T-helper 1 cell treated with Interleukin-12 subunit alpha and Interleukin-12 subunit beta and Interleukin-4 antibody, amounts not matched to agents 30 ng/mL and 1 ng/mL, for 36 hours (primary cell): ENCODE results near the gene ANTXR1. TPM values are rescaled to one million over a fixed set of nuclear protein-coding genes. Genes with fewer than 3 reads are reported as not detected.

Source experiments
- intact Hi-C: fragments of 100-400 bp; cut with micrococcal nuclease; formaldehyde crosslinking; loops from one replicate; pipeline ENCODE4 v1.15.1; 2024
- total RNA-seq: library from RNA; stranded (reverse); gene quantifications from 2 replicates; pipeline ENCODE4 v1.2.3, GENCODE V29; 2022

Gene ANTXR1
- total RNA-seq, 1 donor from 2014 or later, result 0.15 TPM

DNA sequence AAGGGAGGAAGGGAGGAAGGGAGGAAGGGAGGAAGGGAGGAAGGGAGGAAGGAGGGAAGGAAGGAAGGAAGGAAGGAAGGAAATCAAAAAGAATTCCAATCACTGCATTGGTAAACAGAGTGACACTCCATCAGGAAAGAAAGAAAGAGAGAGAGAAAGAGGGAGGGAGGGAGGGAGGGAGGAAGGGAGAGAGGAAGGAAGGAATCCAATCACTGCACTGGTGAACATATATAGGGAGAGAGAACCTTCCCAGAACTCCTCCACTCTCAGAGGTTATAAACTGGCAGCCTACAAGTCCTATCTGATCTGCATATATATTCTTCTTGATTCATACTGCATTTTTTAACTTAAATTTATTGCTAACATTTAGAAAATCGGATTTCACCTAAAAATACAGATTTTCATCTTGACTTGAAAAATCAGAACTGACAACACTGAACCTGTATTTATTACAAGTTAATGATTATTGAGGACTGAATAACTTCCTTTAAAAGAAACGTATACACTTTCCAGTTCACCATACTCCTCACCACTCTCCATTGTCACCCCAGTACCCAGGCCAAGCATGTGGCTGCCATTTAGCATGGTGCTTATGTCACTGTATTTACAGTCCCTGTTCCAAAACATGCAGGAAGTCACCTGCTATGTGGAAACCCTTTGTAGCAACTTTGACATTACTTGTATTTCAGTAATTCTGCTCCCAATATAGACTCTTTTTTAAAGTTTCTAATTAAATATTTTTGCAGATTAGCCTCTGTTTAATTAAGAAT is 83.5 kb downstream of the ANTXR1 start:
- intact Hi-C loops, result no loop called here

- intact Hi-C loops, result no loop called here
These were observed 84.2 kb downstream of the ANTXR1 start for GRCh38 chr2:69097148-69097610.

DNA sequence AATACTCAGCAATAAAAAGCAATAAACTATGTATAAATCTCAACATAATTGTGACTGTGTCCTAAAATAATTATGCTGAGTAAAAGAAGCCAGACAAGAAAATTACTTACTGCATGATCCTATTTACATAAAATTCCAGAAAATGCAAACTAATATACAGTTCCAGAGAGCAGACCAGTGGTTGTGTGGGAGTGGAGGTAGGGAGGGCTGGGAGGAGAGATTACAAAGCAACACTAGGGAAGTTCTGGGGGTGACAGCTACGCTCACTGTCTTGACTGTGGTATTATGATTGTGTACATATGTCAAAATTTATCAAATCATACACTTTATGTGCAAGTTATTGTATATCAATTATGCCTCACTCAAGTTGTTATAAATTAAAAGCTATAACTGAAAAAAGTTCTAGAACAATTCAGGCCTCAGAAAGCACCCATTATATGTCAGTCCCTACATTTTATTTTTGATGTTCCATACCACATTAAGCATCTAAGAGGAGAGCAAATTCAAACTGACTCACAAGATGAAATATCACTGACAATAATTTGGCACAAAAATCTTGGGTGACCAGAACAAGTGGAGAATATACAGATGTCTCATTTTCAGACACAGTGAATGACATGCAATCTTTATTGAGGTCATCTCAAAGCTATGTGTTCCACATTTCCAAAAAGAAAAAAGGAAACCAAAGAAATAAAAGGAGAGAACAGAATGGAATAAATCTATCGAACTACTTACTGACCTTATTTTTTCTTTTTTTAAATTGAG is 85.1 kb downstream of the ANTXR1 start:
- intact Hi-C loops, result no loop called here

DNA sequence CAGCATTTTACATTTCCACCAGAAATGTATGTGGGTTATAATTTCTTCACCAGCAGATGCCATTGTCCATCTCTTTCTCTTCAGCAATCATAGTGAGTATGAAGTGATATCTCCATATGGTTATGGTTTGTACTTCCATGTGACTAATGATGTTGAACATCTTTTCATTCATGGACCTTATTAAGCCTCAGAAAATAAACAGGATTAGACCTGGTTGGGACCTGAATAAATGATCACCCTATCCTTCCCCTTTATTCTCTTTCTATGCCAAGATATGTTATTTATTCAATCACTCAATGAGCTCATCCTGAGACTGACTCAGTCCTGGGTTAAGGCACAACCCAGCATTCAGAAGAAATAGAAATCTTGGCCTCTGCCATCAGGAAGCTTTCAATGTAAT is 86.6 kb downstream of the ANTXR1 start:
- intact Hi-C loops, result no loop called here

GRCh38 chr2:69100220-69100723 is 87.3 kb downstream of the ANTXR1 start:
- intact Hi-C loops, result no loop called here

- intact Hi-C loops, result no loop called here
These were observed 89.1 kb downstream of the ANTXR1 start for GRCh38 chr2:69102041-69102593.

DNA sequence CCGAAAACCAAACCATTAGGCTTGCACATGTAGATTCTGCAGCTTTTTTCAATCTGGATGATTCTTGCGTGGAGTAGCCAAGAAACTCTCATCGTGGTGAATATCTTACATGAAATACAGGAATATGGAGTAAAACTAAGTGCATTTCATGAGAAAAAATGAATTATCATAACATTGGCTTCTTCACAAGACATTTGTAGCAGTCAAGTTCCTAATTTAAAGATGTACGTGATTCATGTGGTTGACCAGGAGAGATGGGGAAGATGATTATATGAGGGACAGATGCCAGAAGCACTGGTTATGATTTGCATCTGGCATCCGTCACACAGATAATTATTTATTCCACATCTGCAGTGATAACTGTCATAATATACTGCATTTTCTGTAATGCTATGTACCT is 90.4 kb downstream of the ANTXR1 start:
- intact Hi-C loops, result no loop called here

GRCh38 chr2:69104261-69104660 is 91.3 kb downstream of the ANTXR1 start:
- intact Hi-C loops, result no loop called here

- intact Hi-C loops, result no loop called here
These were observed 96.3 kb downstream of the ANTXR1 start for GRCh38 chr2:69109255-69109654.

- intact Hi-C loops, result no loop called here
These were observed 98.1 kb downstream of the ANTXR1 start for GRCh38 chr2:69111076-69111475.

- intact Hi-C loops, result loop anchor here (2.0 kb wide), 1 partner anchor 77 kb away; no protein-coding TSS in a partner anchor
These were observed 100.6 kb downstream of the ANTXR1 start for GRCh38 chr2:69113627-69114026.

- intact Hi-C loops, result loop anchor here (2.0 kb wide), 1 partner anchor 78 kb away; no protein-coding TSS in a partner anchor
These were observed 101.6 kb downstream of the ANTXR1 start for GRCh38 chr2:69114534-69114933.

DNA sequence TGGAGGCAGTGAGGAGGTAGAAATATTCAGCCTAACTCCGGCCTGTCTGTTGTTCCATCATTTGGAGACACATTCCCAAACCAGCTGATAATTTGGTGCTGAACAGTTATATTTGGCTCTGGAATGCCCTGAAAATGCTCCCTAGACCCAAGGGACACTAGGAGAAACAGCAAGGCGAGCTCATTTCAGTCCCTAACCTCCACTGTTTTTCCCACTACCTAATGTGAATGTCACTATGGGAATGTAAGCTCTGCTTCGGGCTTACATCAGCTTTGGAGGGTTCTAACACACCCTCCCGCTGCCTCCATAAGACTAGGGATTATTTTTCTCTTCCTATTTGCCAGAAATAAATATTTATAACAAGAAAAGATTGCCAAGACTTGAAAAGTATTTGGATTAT is 103.5 kb downstream of the ANTXR1 start:
- intact Hi-C loops, result no loop called here

- intact Hi-C loops, result no loop called here
These were observed 105.6 kb downstream of the ANTXR1 start for GRCh38 chr2:69118609-69119008.

DNA sequence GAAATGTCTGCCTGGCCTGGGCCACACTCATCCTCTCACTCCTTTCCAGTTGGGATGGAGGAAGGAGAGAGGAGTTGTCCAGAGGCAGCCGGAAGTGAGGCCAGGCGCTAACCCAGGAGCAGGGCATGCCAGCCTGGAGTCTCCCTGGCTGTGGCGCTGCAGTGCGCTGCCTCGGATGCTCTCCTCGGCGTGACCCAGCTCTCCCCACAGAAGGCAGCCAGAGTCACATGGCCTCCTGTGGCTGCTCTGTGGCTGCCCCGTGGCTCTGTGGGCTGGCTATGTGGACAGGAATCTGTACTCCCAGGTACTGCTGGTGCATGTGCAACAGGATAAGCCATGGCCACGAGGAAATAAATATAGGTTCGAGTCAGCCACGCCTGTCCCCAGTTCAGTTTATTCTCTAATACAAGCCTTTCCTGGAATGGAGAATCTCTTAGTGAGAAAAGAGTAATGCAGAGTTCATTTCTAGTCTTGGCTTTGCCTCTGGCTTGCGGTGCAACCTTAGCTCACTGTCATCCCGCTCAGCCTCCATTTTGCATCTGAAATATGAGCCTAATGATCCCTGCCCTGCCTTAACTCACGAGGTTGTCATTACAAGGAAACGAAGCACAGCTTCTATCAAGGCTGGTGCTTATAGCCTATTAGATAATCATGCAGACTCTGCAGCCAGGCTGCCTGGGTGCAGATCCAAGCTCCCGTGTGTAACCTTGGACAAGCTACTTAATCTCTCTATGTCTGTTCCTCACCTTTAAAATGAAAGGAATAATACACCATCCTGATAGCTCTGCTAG is 106.3 kb downstream of the ANTXR1 start:
- intact Hi-C loops, result no loop called here

DNA sequence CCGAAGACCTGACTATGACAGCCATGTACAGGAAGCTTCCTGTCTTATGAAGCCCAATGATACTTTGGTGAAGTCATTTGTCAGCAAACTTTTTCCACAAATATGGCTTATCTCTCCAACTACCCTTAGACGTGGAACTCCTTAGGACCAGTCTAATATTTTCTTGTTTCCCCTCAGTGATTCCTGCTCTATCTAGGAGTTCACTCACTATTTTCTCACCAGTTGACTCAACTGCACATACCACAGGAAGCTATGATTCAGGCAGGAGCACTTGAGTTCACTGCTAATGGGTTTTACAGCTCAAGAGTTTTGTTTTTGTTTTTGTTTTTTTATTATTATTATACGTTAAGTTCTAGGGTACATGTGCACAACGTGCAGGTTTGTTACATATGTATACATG is 109.3 kb downstream of the ANTXR1 start:
- intact Hi-C loops, result no loop called here

- intact Hi-C loops, result no loop called here
These were observed 110.2 kb downstream of the ANTXR1 start for GRCh38 chr2:69123182-69123581.

GRCh38 chr2:69124343-69124742 is 111.4 kb downstream of the ANTXR1 start:
- intact Hi-C loops, result no loop called here

- intact Hi-C loops, result no loop called here
These were observed 112.8 kb downstream of the ANTXR1 start for GRCh38 chr2:69125816-69126215.

DNA sequence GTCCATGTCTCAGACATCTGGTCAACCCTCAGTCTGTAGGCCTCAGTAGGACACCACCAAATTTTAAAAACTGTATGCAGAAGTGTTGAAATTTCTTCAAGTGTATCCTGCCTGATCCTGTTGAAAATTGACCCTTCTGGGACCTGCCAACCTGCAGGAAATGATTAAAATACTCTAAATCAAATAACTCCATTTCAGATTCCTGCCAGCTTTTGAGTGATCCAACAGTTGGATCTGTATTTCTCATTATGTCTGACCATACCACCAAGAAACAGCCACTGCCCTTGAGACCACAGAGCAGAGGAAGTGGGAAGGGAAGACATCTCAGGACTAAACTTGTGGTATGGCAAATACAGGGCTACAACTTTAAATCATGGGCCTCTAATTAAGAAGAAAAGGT is 113.4 kb downstream of the ANTXR1 start:
- intact Hi-C loops, result no loop called here

DNA sequence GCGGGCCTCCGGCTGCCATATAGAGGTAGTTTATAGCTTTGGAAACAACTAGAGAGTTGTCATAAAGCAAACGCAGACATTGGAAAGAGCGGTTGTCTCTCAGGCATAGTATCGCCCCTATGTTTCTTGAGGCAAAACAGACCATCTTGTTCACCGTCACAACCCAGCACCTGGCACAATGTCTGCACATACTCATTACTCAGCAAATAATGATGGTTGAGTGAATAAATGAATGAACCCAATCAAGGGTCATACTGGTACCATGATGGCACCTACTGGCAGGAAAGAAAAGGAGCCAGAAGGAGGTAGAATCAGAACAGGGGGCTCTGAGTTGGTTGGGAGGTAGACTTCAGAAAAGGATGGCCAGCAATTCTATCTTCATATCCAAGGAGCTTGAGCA is 118.5 kb downstream of the ANTXR1 start:
- intact Hi-C loops, result no loop called here
